OCI-LY7 (cell line): ENCODE measurements around the gene DDX52. TPM values are rescaled to one million over a fixed set of nuclear protein-coding genes. Genes with fewer than 3 reads are reported as not detected.
A peak's percentile ranks its signal among the peaks of the same experiment; 100 is the strongest.

ENCODE experiments used
- BruUV-seq: library from RNA; stranded (reverse); fragments of 400-500 nt; replicated peaks from 2 replicates; lab custom pipeline; 2021; lab: Mats Ljungman, UMichigan
- CTCF ChIA-PET: fragments of 300-600 bp; sonication (Branson Sonifier 250); formaldehyde crosslinking; loops from one replicate; lab custom pipeline; 2022; ENCODE audit warnings: antibody characterized with exemption; ENCODE audit not compliant: unreplicated experiment; lab: Charles Lee
- POLR2A ChIA-PET: fragments of 300-600 bp; sonication (Branson Sonifier 250); formaldehyde crosslinking; loops from one replicate; lab custom pipeline; 2022; ENCODE audit warnings: antibody characterized with exemption; lab: Charles Lee
- DNase-seq: peaks from one replicate; pipeline ENCODE4 v3.0.0-alpha.2; 2015; ENCODE audit warnings: low spot score
- H2AFZ ChIP-seq: fragments of 200-600 bp; sonication (generic), shearing (Covaris generic); 2 replicates; pipeline ENCODE4 v1.6.1; 2014; ENCODE audit warnings: mild to moderate bottlenecking, antibody characterized with exemption, low read length, moderate library complexity
- H3K27ac ChIP-seq: fragments of 200-600 bp; sonication (generic); 2 replicates; pipeline ENCODE4 v1.5.1; 2014; ENCODE audit warnings: mixed run types, low read depth, mild to moderate bottlenecking, moderate library complexity, low read length, inconsistent platforms; ENCODE audit not compliant: poor library complexity, severe bottlenecking
- H3K36me3 ChIP-seq: fragments of 200-600 bp; sonication (generic); 2 replicates; pipeline ENCODE4 v1.6.1; 2014; ENCODE audit warnings: mild to moderate bottlenecking, antibody characterized with exemption, low read length, moderate library complexity, mixed read lengths; ENCODE audit not compliant: insufficient read depth
- H3K4me1 ChIP-seq: fragments of 200-600 bp; sonication (generic); 2 replicates; pipeline ENCODE4 v1.5.1; 2014; ENCODE audit warnings: mild to moderate bottlenecking, low read length; ENCODE audit not compliant: insufficient read depth, poor library complexity, severe bottlenecking
- H3K4me2 ChIP-seq: fragments of 200-600 bp; sonication (generic); 2 replicates; pipeline ENCODE4 v1.6.1; 2014; ENCODE audit warnings: mild to moderate bottlenecking, low read length
- H3K4me3 ChIP-seq: fragments of 200-600 bp; sonication (generic); 2 replicates; pipeline ENCODE4 v1.5.1; 2014; ENCODE audit warnings: mild to moderate bottlenecking, low read depth, low read length; ENCODE audit not compliant: poor library complexity, severe bottlenecking
- H3K79me2 ChIP-seq: fragments of 200-600 bp; sonication (generic); 2 replicates; pipeline ENCODE4 v1.6.1; 2016; ENCODE audit warnings: low read depth, mild to moderate bottlenecking, low read length, moderate library complexity, mixed read lengths; ENCODE audit not compliant: insufficient read depth
- H3K9me2 ChIP-seq: fragments of 200-600 bp; sonication (generic); 2 replicates; pipeline ENCODE4 v1.6.1; 2016; ENCODE audit warnings: mild to moderate bottlenecking, low read length, mixed read lengths; ENCODE audit not compliant: insufficient read depth
- H3K9me3 ChIP-seq: fragments of 200-600 bp; sonication (generic); 2 replicates; pipeline ENCODE4 v1.6.1; 2014; ENCODE audit warnings: mild to moderate bottlenecking, mixed run types, low read length, mixed read lengths
- H4K20me1 ChIP-seq: fragments of 200-600 bp; sonication (generic); 2 replicates; pipeline ENCODE4 v1.6.1; 2014; ENCODE audit warnings: mild to moderate bottlenecking, antibody characterized with exemption, low read length, moderate library complexity, mixed read lengths; ENCODE audit not compliant: insufficient read depth
- EZH2phosphoT487 ChIP-seq: fragments of 200-600 bp; sonication (generic); IDR thresholded peaks from 2 replicates; pipeline ENCODE4 v1.6.1; 2018; ENCODE audit warnings: low read depth, borderline replicate concordance, mild to moderate bottlenecking, mixed run types, antibody characterized with exemption, low read length, moderate library complexity, mixed read lengths
- intact Hi-C: fragments of 100-400 bp; cut with micrococcal nuclease; formaldehyde crosslinking; loops from one replicate; pipeline ENCODE4 v1.10.0; 2022; ENCODE audit not compliant: unreplicated experiment
- total RNA-seq, 2 experiments: library from RNA; depleted of rRNA in 1 of 2; stranded (reverse); fragments of >200 nt in 1 of 2; shearing (Covaris generic) in 1 of 2; gene quantifications; 2 replicates each; pipeline ENCODE4 v1.2.3, GENCODE V29; 2014 to 2022
- TF ChIP-seq, protein P1 (sequence below): fragments of 200-600 bp; sonication (generic); conservative IDR thresholded peaks from 2 replicates; pipeline ENCODE4 v1.5.1; 2014; ENCODE audit warnings: mild to moderate bottlenecking, antibody characterized with exemption, low read length, moderate library complexity, mixed read lengths

DDX52 gene
- total RNA-seq, 2 experiments from 2014 or later: 18.1 to 35.2 TPM

DNA sequence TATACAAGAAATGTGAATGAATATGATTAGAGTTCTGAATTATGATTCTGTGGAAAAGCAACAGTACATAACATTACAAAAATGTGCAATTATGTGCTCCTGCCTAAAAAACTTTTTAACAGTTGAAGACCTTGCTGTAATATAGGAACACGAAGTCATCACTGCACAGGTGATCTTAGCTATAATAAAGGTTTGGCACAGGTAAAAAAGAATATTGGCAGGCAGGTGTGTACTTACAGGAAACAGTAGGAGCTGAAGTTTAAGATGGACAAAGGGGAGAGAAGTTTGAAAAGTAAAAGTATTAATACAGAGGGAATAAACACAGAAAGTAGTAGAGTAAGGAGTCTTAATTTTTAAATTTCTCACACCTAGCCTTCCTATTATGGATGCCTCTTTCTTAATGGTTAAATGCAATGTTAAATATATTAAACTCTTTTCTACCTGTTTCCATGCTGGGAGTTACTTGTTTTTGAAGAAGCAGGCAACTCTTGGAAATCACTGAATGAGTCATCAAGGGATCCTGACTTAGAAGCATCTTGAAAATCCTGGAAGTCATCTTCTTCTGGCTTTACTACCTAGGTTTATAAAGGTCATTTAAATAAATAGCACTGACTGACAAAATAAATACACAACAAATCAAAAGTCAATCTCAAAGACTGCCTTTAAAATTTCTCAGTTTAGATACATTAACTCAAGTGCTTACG is 74.7 kb downstream of the DDX52 start:
- no peaks in the 10 kb centered on the region for H3K9me2 ChIP-seq
- TSS peak; percentile 13 for BruUV-seq
- intact Hi-C loops: no loop called here
- no peaks in the 10 kb centered on the region for H3K4me1 ChIP-seq
- no peak for DNase-seq
- no peak overlapping the region for H3K4me2 ChIP-seq
- no peak overlapping the region for H2AFZ ChIP-seq
- H3K27ac ChIP-seq: no peak overlapping the region
- H3K4me3 ChIP-seq: no peak overlapping the region
- H3K9me3 ChIP-seq: no peaks in the 10 kb centered on the region
- ChIA-PET POLR2A (interaction anchor here (0.7 kb wide), 1 partner anchor 130 kb away, joined by 3 read pairs; no protein-coding TSS in a partner anchor), CTCF (no interaction called here)
- peaks cover 89% of the 10 kb centered on the region for H3K36me3 ChIP-seq
- no peak for TF ChIP-seq EZH2phosphoT487
- TF ChIP-seq, protein P1, sequence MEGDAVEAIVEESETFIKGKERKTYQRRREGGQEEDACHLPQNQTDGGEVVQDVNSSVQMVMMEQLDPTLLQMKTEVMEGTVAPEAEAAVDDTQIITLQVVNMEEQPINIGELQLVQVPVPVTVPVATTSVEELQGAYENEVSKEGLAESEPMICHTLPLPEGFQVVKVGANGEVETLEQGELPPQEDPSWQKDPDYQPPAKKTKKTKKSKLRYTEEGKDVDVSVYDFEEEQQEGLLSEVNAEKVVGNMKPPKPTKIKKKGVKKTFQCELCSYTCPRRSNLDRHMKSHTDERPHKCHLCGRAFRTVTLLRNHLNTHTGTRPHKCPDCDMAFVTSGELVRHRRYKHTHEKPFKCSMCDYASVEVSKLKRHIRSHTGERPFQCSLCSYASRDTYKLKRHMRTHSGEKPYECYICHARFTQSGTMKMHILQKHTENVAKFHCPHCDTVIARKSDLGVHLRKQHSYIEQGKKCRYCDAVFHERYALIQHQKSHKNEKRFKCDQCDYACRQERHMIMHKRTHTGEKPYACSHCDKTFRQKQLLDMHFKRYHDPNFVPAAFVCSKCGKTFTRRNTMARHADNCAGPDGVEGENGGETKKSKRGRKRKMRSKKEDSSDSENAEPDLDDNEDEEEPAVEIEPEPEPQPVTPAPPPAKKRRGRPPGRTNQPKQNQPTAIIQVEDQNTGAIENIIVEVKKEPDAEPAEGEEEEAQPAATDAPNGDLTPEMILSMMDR: no peak
- H3K79me2 ChIP-seq: no peaks in the 10 kb centered on the region
- no peaks in the 10 kb centered on the region for H4K20me1 ChIP-seq

DNA sequence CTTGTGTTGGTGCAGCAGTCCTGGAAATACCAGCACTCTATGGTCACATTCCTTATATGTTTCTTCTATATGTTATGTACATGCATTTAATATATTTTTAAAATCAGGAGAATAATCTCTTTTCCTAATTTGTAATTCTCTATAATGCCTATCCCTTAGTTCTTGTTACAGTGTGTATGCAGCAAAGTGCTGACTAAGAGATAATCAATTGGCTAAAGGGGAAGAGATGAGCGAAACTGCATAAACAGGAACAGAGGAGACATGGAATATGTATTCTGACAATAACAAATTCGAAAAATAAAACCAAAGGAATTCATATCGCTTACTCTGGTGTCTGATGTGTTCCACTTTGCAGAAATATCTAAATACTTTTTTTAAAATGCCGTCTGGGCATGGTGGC is 75.7 kb downstream of the DDX52 start:
- Histone ChIP-seq H3K4me2 (no peak overlapping the region), H2AFZ (no peak overlapping the region), H3K9me3 (no peaks in the 10 kb centered on the region), H3K4me3 (no peak overlapping the region), H3K79me2 (no peaks in the 10 kb centered on the region), H3K27ac (no peak overlapping the region), H3K36me3 (peaks cover 89% of the 10 kb centered on the region), H3K4me1 (no peaks in the 10 kb centered on the region), H3K9me2 (no peaks in the 10 kb centered on the region), H4K20me1 (no peaks in the 10 kb centered on the region)
- BruUV-seq: no TSS peak
- intact Hi-C loops: no loop called here
- DNase-seq: no peak
- ChIA-PET CTCF (no interaction called here), POLR2A (no interaction called here)
- TF ChIP-seq, protein P1: no peak
- no peak for TF ChIP-seq EZH2phosphoT487

DNA sequence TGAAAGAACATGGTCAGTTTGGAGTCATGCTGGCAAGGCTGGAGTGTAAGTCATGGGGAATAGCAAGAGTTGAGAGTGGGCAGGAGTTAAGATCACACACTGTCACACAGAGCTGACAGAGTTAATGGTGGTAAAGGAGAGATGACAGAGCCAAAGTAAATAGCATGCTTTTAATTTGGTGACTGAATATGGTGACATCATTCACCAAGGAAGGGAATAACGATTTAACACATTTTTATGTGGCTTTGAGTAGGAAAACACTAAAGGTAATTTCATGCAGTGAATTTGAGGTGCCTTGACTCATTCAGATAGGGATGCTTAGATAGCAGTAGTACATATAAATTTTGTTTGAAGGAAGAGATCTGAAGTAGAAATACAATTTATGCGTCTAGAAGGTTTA is 76.1 kb downstream of the DDX52 start:
- Histone ChIP-seq H3K27ac (no peak overlapping the region), H3K4me2 (no peak overlapping the region), H3K9me2 (no peaks in the 10 kb centered on the region), H3K9me3 (no peaks in the 10 kb centered on the region), H3K4me1 (no peaks in the 10 kb centered on the region), H3K79me2 (no peaks in the 10 kb centered on the region), H2AFZ (no peak overlapping the region), H3K4me3 (no peak overlapping the region), H3K36me3 (peaks cover 89% of the 10 kb centered on the region), H4K20me1 (no peaks in the 10 kb centered on the region)
- no peak for DNase-seq
- TF ChIP-seq, protein P1: no peak
- no peak for TF ChIP-seq EZH2phosphoT487
- POLR2A ChIA-PET: no interaction called here
- intact Hi-C loops: no loop called here
- CTCF ChIA-PET: no interaction called here
- no TSS peak for BruUV-seq
